Upper lobe of left lung (tissue), 6 donors: ENCODE results near the gene FNDC3B. TPM values are rescaled to one million over a fixed set of nuclear protein-coding genes. Genes with fewer than 3 reads are reported as not detected.

Experiments
- ATAC-seq, 2 donors: fragments of 200-7000 bp; cut with Tn5 transposase; one replicate each; pipeline ENCODE4 v1.9.1; 2022; ENCODE audit warnings: mild to moderate bottlenecking in 2 of 2, moderate library complexity in 2 of 2; ENCODE audit not compliant: low FRiP score in 2 of 2
- DNase-seq, 2 donors: peaks; one replicate each; pipeline ENCODE4 v3.0.0-alpha.2; 2019 to 2020
- H3K27ac ChIP-seq, 4 donors: fragments of 200-600 bp; sonication (generic); one replicate each; pipeline ENCODE4 v1.5.1; 2016 to 2019
- H3K27me3 ChIP-seq, 4 donors: fragments of 200-600 bp; sonication (generic); one replicate each; pipeline ENCODE4 v1.5.1; 2017 to 2019
- H3K36me3 ChIP-seq, 4 donors: fragments of 200-600 bp; sonication (generic); one replicate each; pipeline ENCODE4 v1.5.1; 2016 to 2019
- H3K4me1 ChIP-seq, 4 donors: fragments of 200-600 bp; sonication (generic); one replicate each; pipeline ENCODE4 v1.5.1; 2018 to 2019
- H3K4me3 ChIP-seq, 4 donors: fragments of 200-600 bp; sonication (generic); one replicate each; pipeline ENCODE4 v1.5.1; 2017 to 2019; ENCODE audit warnings: mild to moderate bottlenecking in 2 of 4, moderate library complexity in 1 of 4
- H3K9me3 ChIP-seq, 4 donors: fragments of 200-600 bp; sonication (generic); one replicate each; pipeline ENCODE4 v1.5.1; 2018 to 2019
- CTCF ChIP-seq, 6 experiments: fragments of 450-650 bp in 4 of 6; fragments of 200-600 bp in 2 of 6; sonication (generic) in 2 of 6; IDR thresholded peaks; one replicate each; pipeline ENCODE4 v1.5.1; 2016 to 2019; ENCODE audit warnings: antibody characterized with exemption in 6 of 6
- EP300 ChIP-seq, 4 donors: sonication (generic); formaldehyde crosslinking; IDR thresholded peaks; one replicate each; pipeline ENCODE4 v1.5.1; 2017; ENCODE audit warnings: antibody characterized with exemption in 4 of 4, control low read depth in 2 of 4
- POLR2A ChIP-seq, 4 donors: fragments of 450-650 bp; IDR thresholded peaks; one replicate each; pipeline ENCODE4 v1.5.1; 2016 to 2017; ENCODE audit warnings: antibody characterized with exemption in 4 of 4, mild to moderate bottlenecking in 2 of 4
- POLR2AphosphoS5 ChIP-seq, 2 donors: sonication (generic); formaldehyde crosslinking; IDR thresholded peaks; one replicate each; pipeline ENCODE4 v1.5.1; 2017; ENCODE audit warnings: antibody characterized with exemption in 2 of 2
- WGBS, 2 donors: methylation state at CpG; one replicate each; pipeline ENCODE4 v1.1.5; 2017 to 2018; 5-methylcytosine and 5-hydroxymethylcytosine counted together
- total RNA-seq, 6 donors: library from RNA; depleted of rRNA in 4 of 6; stranded (reverse); fragments of >200 nt in 4 of 6; gene quantifications; one replicate each; pipeline versions ENCODE4 v1.1.0 to v1.2.1, GENCODE V29; 2016 to 2021
- donor health status: DM: no; HTN: no; CAD: no; lungs with moderate emphysema.
- donor health status: DM: no; HTN: yes; CAD: no; lungs with severe emphysema.

FNDC3B gene
- total RNA-seq, 6 donors from 2014 or later = 73.3 to 167 (median 119) TPM

- Histone ChIP-seq H3K4me3 (no peak overlapping the region), H3K9me3 (no peaks in the 10 kb centered on the region), H3K4me1 (peaks cover 0 to 15% (median 9%) of the 10 kb centered on the region in 4 donors), H3K36me3 (peaks cover 0 to 56% (median 8%) of the 10 kb centered on the region in 4 donors), H3K27ac (no peak overlapping the region), H3K27me3 (no peaks in the 10 kb centered on the region)
- TF ChIP-seq POLR2AphosphoS5 (IDR thresholded peaks at IDR 0.05) = no peak
- no peak for TF ChIP-seq POLR2A (IDR thresholded peaks at IDR 0.05)
- no peak for ATAC-seq
- WGBS, 2 donors = 73 to 80% methylated on average over 2 of the region's 2 CpGs
- no peak for DNase-seq
These were observed 253.0 kb downstream of the FNDC3B start for GRCh38 chr3:172292422-172292821.

DNA sequence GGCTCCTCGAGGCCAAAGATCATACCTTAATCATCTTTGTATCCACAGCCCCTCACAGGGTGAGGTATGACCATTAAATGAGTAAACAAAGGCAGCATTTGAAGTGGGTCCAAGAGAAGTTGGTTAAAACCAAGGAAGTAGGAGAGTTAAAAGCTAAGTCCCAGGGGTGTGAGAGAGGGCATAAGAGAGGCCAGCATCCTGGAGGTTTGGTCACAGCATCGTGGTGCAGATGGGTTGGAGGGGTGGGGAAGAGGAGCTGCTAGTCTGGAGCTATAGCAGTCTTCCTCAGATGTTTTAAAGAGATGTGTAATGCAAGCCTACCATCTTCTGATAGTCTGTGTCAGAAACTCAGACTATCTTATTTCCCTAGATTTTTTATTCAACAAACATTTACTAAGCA lies 253.7 kb downstream of the FNDC3B start:
- Histone ChIP-seq H3K4me1 (peaks cover 0 to 15% (median 9%) of the 10 kb centered on the region in 4 donors), H3K36me3 (peaks cover 0 to 55% (median 8%) of the 10 kb centered on the region in 4 donors), H3K9me3 (no peaks in the 10 kb centered on the region), H3K27ac (no peak overlapping the region), H3K27me3 (no peaks in the 10 kb centered on the region), H3K4me3 (no peak overlapping the region)
- DNase-seq (no peak), ATAC-seq (no peak)
- TF ChIP-seq POLR2A (IDR thresholded peaks at IDR 0.05) = no peak
- 91 to 94% methylated on average over 2 of the region's 2 CpGs for WGBS, 2 donors

DNA sequence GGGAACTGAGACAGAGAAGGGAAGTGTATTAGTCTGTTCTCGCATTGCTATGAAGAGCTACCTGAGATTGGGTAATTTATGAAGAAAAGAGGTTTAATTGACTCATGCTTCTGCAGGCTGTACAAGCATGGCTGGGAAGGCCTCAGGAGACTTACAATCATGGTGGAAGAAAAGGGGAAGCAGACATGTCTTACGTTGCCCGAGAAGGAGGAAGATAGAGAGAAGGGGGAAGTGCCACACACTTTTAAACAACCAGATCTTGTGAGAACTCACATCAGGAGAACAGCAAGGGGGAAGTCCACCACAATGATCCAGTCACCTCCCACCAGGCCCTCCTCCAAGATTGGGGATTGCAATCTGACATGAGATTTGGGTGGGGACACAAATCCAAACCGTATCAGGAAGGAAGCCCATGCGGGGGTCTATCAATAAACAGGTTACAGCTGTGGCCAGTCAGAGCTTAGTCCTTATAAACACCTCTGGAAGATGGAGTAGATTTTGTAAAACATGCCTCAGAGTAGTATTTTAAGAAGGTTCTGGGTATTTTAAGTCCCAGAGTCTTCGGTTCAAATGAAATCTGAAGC lies 254.9 kb downstream of the FNDC3B start:
- Histone ChIP-seq H3K4me3 (no peak overlapping the region), H3K27me3 (no peaks in the 10 kb centered on the region), H3K36me3 (peaks cover 0 to 58% (median 12%) of the 10 kb centered on the region in 4 donors), H3K27ac (peak overlapping the region in 2 of 4 donors; percentile 1 to 50), H3K9me3 (no peaks in the 10 kb centered on the region), H3K4me1 (peaks cover 0 to 8% (median 6%) of the 10 kb centered on the region in 4 donors)
- peak in 1 of 2 donors; percentile 45 for ATAC-seq
- WGBS, 2 donors = 59 to 71% methylated on average over 6 of the region's 6 CpGs
- DNase-seq = peak in 1 of 2 donors; percentile 37
- TF ChIP-seq POLR2A (IDR thresholded peaks at IDR 0.05) (no peak), EP300 (IDR thresholded peaks at IDR 0.05) (no peak), CTCF (IDR thresholded peaks at IDR 0.05) (no peak), POLR2AphosphoS5 (IDR thresholded peaks at IDR 0.05) (no peak)

GRCh38 chr3:172296248-172296974 lies 257.0 kb downstream of the FNDC3B start:
- DNase-seq = no peak
- Histone ChIP-seq H3K27ac (no peak overlapping the region), H3K36me3 (peaks cover 0 to 75% (median 12%) of the 10 kb centered on the region in 4 donors), H3K4me3 (no peak overlapping the region), H3K27me3 (no peaks in the 10 kb centered on the region), H3K9me3 (no peaks in the 10 kb centered on the region), H3K4me1 (no peaks in the 10 kb centered on the region)
- TF ChIP-seq POLR2AphosphoS5 (IDR thresholded peaks at IDR 0.05) = no peak
- no peak for TF ChIP-seq EP300 (IDR thresholded peaks at IDR 0.05)
- no peak for TF ChIP-seq POLR2A (IDR thresholded peaks at IDR 0.05)
- no peak for TF ChIP-seq CTCF (IDR thresholded peaks at IDR 0.05)
- ATAC-seq = no peak
- WGBS, 2 donors = 95% methylated on average over 9 of the region's 9 CpGs

- TF ChIP-seq POLR2A (IDR thresholded peaks at IDR 0.05) = no peak
- no peak for TF ChIP-seq POLR2AphosphoS5 (IDR thresholded peaks at IDR 0.05)
- TF ChIP-seq CTCF (IDR thresholded peaks at IDR 0.05) = no peak
- TF ChIP-seq EP300 (IDR thresholded peaks at IDR 0.05) = no peak
- DNase-seq = no peak
- Histone ChIP-seq H3K9me3 (no peaks in the 10 kb centered on the region), H3K27ac (no peak overlapping the region), H3K4me3 (no peak overlapping the region), H3K27me3 (no peaks in the 10 kb centered on the region), H3K4me1 (no peaks in the 10 kb centered on the region), H3K36me3 (peaks cover 0 to 79% (median 12%) of the 10 kb centered on the region in 4 donors)
- 94 to 100% methylated on average over 2 of the region's 2 CpGs for WGBS, 2 donors
- no peak for ATAC-seq
These were observed 257.6 kb downstream of the FNDC3B start for GRCh38 chr3:172296975-172297332.
